Stomach (tissue), 9 donors: ENCODE results near the gene ATRNL1. TPM values are rescaled to one million over a fixed set of nuclear protein-coding genes. Genes with fewer than 3 reads are reported as not detected.
"Not testable (repeated sequence)": the region's sequence is repeated elsewhere in the genome, so short reads cannot be mapped to it uniquely, and the experiment has no call there.

Source experiments
- DNase-seq, 2 donors: peaks; one replicate each; pipeline versions ENCODE4 v3.0.0 to v3.0.0-alpha.2; 2013 to 2019
- H3K27ac ChIP-seq, 5 donors: fragments of 200-600 bp in 4 of 5; sonication (generic) in 4 of 5; one replicate each; pipeline ENCODE4 v1.5.1; 2013 to 2019; ENCODE audit warnings: mild to moderate bottlenecking in 1 of 5, moderate library complexity in 1 of 5
- H3K27me3 ChIP-seq, 3 donors: fragments of 200-600 bp; sonication (generic); one replicate each; pipeline ENCODE4 v1.5.1; 2017 to 2019; ENCODE audit warnings: mixed run types in 1 of 3
- H3K36me3 ChIP-seq, 4 donors: fragments of 200-600 bp; sonication (generic); 1 replicate in 3 of 4; 2 replicates in 1 of 4; pipeline ENCODE4 v1.5.1; 2016 to 2019
- H3K4me1 ChIP-seq, 4 donors: fragments of 200-600 bp; sonication (generic); one replicate each; pipeline ENCODE4 v1.5.1; 2016 to 2019
- H3K4me3 ChIP-seq, 4 donors: fragments of 200-600 bp; sonication (generic) in 3 of 4; one replicate each; pipeline ENCODE4 v1.5.1; 2016 to 2019; ENCODE audit warnings: mild to moderate bottlenecking in 1 of 4
- H3K9me3 ChIP-seq, 4 donors: fragments of 200-600 bp; sonication (generic); one replicate each; pipeline ENCODE4 v1.5.1; 2016 to 2019
- CTCF ChIP-seq, 7 experiments: fragments of 450-650 bp in 4 of 7; fragments of 200-600 bp in 3 of 7; sonication (generic) in 3 of 7; IDR thresholded peaks; one replicate each; pipeline ENCODE4 v1.5.1; 2016 to 2019; ENCODE audit warnings: antibody characterized with exemption in 7 of 7, control low read depth in 2 of 7, mild to moderate bottlenecking in 1 of 7
- EP300 ChIP-seq: sonication (generic); formaldehyde crosslinking; IDR thresholded peaks from one replicate; pipeline ENCODE4 v1.6.1; 2017; ENCODE audit warnings: antibody characterized with exemption
- POLR2A ChIP-seq, 4 donors: fragments of 450-650 bp; IDR thresholded peaks; one replicate each; pipeline ENCODE4 v1.6.1; 2016; ENCODE audit warnings: antibody characterized with exemption in 4 of 4, control low read depth in 2 of 4, mild to moderate bottlenecking in 1 of 4, moderate library complexity in 1 of 4
- POLR2AphosphoS5 ChIP-seq, 3 donors: sonication (generic); formaldehyde crosslinking; IDR thresholded peaks; one replicate each; pipeline ENCODE4 v1.6.1; 2016; ENCODE audit warnings: antibody characterized with exemption in 3 of 3
- WGBS, 5 donors: extraction: QIAGEN DNeasy Blood & Tissue Kit in 3 of 5; methylation state at CpG; one replicate each; pipeline versions ENCODE4 v1.1.5 to v1.1.7; 2013 to 2018; 5-methylcytosine and 5-hydroxymethylcytosine counted together
- intact Hi-C: fragments of 100-400 bp; cut with DNase I; formaldehyde crosslinking; loops from one replicate; pipeline ENCODE4 v1.15.1; 2023; ENCODE audit warnings: low total_unique reads
- polyA plus RNA-seq, 3 donors: library from polyadenylated mRNA; stranded (reverse); fragments of 200-250 nt; gene quantifications; one replicate each; pipeline ENCODE4 v1.2.3, GENCODE V29; 2013
- total RNA-seq, 5 donors: library from RNA; depleted of rRNA; stranded (reverse); fragments of >200 nt; gene quantifications; one replicate each; pipeline versions ENCODE4 v1.1.0 to v1.2.3, GENCODE V29; 2014 to 2016
- donor health status: healthy with polysubstance abuse.
- donor health status: Bipolar disorder and iron deficiency.
- donor health status: healthy.

ATRNL1 gene
- total and polyA plus RNA-seq, 8 donors, result 0.12 to 50.7 (median 0.72) TPM; not detected in 1

- no peak for DNase-seq
- intact Hi-C loops, result no loop called here
- Histone ChIP-seq H3K4me3 (no peak overlapping the region), H3K9me3 (peaks cover 0 to 13% (median 6%) of the 10 kb centered on the region in 4 donors), H3K27me3 (no peaks in the 10 kb centered on the region), H3K4me1 (no peaks in the 10 kb centered on the region), H3K36me3 (no peaks in the 10 kb centered on the region), H3K27ac (no peak overlapping the region)
- no peak for TF ChIP-seq POLR2AphosphoS5 (IDR thresholded peaks at IDR 0.05)
- no peak for TF ChIP-seq CTCF (IDR thresholded peaks at IDR 0.05)
- no peak for TF ChIP-seq POLR2A (IDR thresholded peaks at IDR 0.05)
- TF ChIP-seq EP300, result no peak
- 90 to 100% (median 96%) methylated on average over 1 of the region's 1 CpG for WGBS, 5 donors
Measured at GRCh38 chr10:115379064-115379463, 285.9 kb downstream of the ATRNL1 start.

DNA sequence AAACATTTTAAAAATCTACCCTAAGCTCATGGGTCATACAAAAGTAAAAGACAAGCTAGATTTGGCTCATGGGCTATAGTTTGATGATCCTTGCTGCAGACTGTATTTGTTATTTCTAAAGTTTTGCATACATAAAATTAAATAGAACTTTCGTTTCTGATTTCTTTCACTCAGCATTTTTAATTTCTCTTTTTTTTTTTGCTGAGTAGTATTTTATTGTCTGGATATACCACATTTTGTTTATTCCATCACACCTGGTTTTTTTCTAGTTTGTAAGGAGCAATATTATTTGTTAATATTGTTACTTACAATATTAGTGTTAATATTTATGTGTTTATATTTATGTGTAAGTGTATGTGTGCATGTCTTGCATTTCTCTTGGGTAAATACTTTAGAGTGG is 291.5 kb downstream of the ATRNL1 start:
- H3K27me3 ChIP-seq, result no peaks in the 10 kb centered on the region
- intact Hi-C loops, result no loop called here
- H3K27ac ChIP-seq, result no peak overlapping the region
- no peak for DNase-seq
- no peak overlapping the region for H3K4me3 ChIP-seq
- 68 to 89% (median 74%) methylated on average over 1 of the region's 1 CpG for WGBS, 5 donors
- H3K4me1 ChIP-seq, result no peaks in the 10 kb centered on the region
- peaks cover 0 to 3% (median 0%) of the 10 kb centered on the region in 4 donors for H3K9me3 ChIP-seq
- no peaks in the 10 kb centered on the region for H3K36me3 ChIP-seq
- TF ChIP-seq POLR2AphosphoS5 (IDR thresholded peaks at IDR 0.05) (no peak), EP300 (no peak)

GRCh38 chr10:115390607-115391006 is 297.4 kb downstream of the ATRNL1 start:
- DNase-seq, result no peak
- 88 to 96% (median 93%) methylated on average over 1 of the region's 1 CpG for WGBS, 5 donors
- intact Hi-C loops, result no loop called here
- Histone ChIP-seq H3K4me3 (no peak overlapping the region), H3K27ac (no peak overlapping the region), H3K9me3 (peaks cover 0 to 4% (median 0%) of the 10 kb centered on the region in 4 donors), H3K4me1 (no peaks in the 10 kb centered on the region), H3K36me3 (no peaks in the 10 kb centered on the region), H3K27me3 (no peaks in the 10 kb centered on the region)
- TF ChIP-seq POLR2A (IDR thresholded peaks at IDR 0.05) (no peak), CTCF (IDR thresholded peaks at IDR 0.05) (no peak), EP300 (no peak), POLR2AphosphoS5 (IDR thresholded peaks at IDR 0.05) (no peak)

DNA sequence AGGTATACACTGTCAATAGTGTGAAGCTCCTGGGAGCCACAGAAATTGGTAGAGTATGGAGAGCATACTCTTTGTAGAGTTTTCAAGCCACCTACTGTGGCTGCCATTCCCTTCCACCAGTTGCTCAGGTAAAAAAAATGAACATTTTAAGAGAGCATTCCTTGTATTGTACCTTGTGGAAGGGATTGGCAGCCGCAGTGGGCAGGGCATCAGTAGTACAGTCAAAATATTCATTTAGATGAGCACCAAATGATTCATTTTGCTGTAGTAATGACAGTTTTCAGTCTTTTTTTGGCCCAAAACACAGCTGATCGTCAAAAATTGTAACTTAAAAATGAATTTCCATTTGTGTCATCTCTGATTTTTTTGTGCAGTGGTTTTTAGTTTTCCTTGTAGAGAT is 304.9 kb downstream of the ATRNL1 start:
- Histone ChIP-seq H3K4me3 (no peak overlapping the region), H3K36me3 (no peaks in the 10 kb centered on the region), H3K27ac (no peak overlapping the region), H3K4me1 (no peaks in the 10 kb centered on the region), H3K27me3 (no peaks in the 10 kb centered on the region), H3K9me3 (no peaks in the 10 kb centered on the region)
- WGBS, 5 donors, result 80 to 91% (median 85%) methylated on average over 2 of the region's 2 CpGs
- no peak for DNase-seq
- intact Hi-C loops, result no loop called here
- no peak for TF ChIP-seq POLR2AphosphoS5 (IDR thresholded peaks at IDR 0.05)
- TF ChIP-seq EP300, result no peak

DNA sequence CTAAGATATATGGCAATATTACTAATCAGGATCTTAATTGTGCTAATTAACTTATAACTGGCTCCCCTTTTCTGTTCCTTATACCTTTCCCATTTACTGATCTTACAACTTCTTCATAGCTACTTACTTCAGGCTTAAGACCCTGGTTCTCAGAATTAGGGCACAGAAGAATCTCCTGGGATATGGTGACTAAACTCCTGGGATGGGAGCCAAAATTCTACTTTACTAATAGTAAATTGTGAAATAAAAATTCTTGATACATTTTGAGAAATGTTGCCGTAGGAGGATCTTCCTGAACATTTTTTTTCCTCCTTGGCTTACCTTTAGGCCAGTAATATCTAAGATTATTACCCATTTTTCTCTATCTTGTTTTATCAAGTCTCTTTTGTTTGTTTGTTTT is 309.5 kb downstream of the ATRNL1 start:
- DNase-seq, result peak in 1 of 2 donors; percentile 11
- no peak overlapping the region for H3K4me3 ChIP-seq
- H3K27ac ChIP-seq, result no peak overlapping the region
- TF ChIP-seq POLR2A (IDR thresholded peaks at IDR 0.05) (no peak), EP300 (no peak), CTCF (IDR thresholded peaks at IDR 0.05) (no peak), POLR2AphosphoS5 (IDR thresholded peaks at IDR 0.05) (no peak)
- intact Hi-C loops, result no loop called here
- WGBS, 5 donors, result 28 to 48% (median 34%) methylated on average over 1 of the region's 1 CpG
- H3K27me3 ChIP-seq, result no peaks in the 10 kb centered on the region
- no peaks in the 10 kb centered on the region for H3K9me3 ChIP-seq
- no peaks in the 10 kb centered on the region for H3K4me1 ChIP-seq
- H3K36me3 ChIP-seq, result no peaks in the 10 kb centered on the region

GRCh38 chr10:115405838-115406237 is 312.7 kb downstream of the ATRNL1 start:
- peaks cover 0 to 12% (median 5%) of the 10 kb centered on the region in 4 donors for H3K9me3 ChIP-seq
- intact Hi-C loops, H3K36me3 ChIP-seq, H3K27me3 ChIP-seq, H3K4me1 ChIP-seq, DNase-seq, H3K4me3 ChIP-seq, H3K27ac ChIP-seq: not testable (repeated sequence)
- 83 to 90% (median 86%) methylated on average over 2 to 3 of the region's 3 CpGs for WGBS, 5 donors
